HepG2 (cell line): ENCODE measurements around the gene PPP3CB. TPM values are rescaled to one million over a fixed set of nuclear protein-coding genes. Genes with fewer than 3 reads are reported as not detected.

Experiments used
- ATAC-seq: fragments of 200-7000 bp; cut with Tn5 transposase; 3 replicates; pipeline ENCODE4 v1.9.1; 2020; ENCODE audit warnings: mild to moderate bottlenecking, moderate library complexity
- BruUV-seq: library from RNA; stranded (reverse); fragments of 400-500 nt; replicated peaks from 2 replicates; lab custom pipeline; 2021; lab: Mats Ljungman, UMichigan
- CTCF ChIA-PET: fragments of 300-600 bp; formaldehyde crosslinking; extraction: SDS; loops from one replicate; lab custom pipeline; 2021; ENCODE audit warnings: low total read pairs, inconsistent platforms, low intra/inter-chr PET ratio; lab: Yijun Ruan, JAX
- POLR2A ChIA-PET: fragments of 350-600 bp; sonication (Branson Sonifier 250); formaldehyde crosslinking; loops from one replicate; lab custom pipeline; 2020; ENCODE audit warnings: antibody characterized with exemption, inconsistent platforms; lab: Yijun Ruan, JAX
- DNase-seq: peaks from one replicate; pipeline ENCODE4 v3.0.0-alpha.2; 2015; ENCODE audit warnings: low spot score
- FAIRE-seq: peaks from 3 replicates; lab custom pipeline; 2011; peaks lifted over from hg19 to GRCh38; lab: Jason Lieb, UNC
- H2AFZ ChIP-seq: one replicate; pipeline ENCODE4 v1.6.1; 2011; ENCODE audit warnings: low read length, inconsistent platforms
- H3K27ac ChIP-seq: fragments of 300-600 bp; 3 replicates; pipeline ENCODE4 v1.8.0; 2011; ENCODE audit warnings: mixed run types, mild to moderate bottlenecking, mixed read lengths, low read length, inconsistent platforms; ENCODE audit not compliant: insufficient read depth; ENCODE audit errors: extremely low read length
- H3K27me3 ChIP-seq, 2 experiments: fragments of 200-600 bp in 1 of 2; 2 replicates in 1 of 2; 3 replicates in 1 of 2; pipeline versions ENCODE4 v1.6.0 to v1.8.0; 2011; ENCODE audit warnings: low read length in 2 of 2, mild to moderate bottlenecking in 2 of 2, moderate library complexity in 2 of 2, inconsistent platforms in 1 of 2; ENCODE audit not compliant: insufficient read depth in 2 of 2, control insufficient read depth in 1 of 2
- H3K36me3 ChIP-seq, 2 experiments: fragments of 200-600 bp in 1 of 2; replicated peaks in 1 of 2; 2 replicates in 1 of 2; 3 replicates in 1 of 2; pipeline versions ENCODE4 v1.5.1 to v1.8.0; 2011; ENCODE audit warnings: low read length in 2 of 2, inconsistent platforms in 1 of 2; ENCODE audit not compliant: insufficient read depth in 2 of 2, control insufficient read depth in 1 of 2
- H3K4me1 ChIP-seq: 2 replicates; pipeline ENCODE4 v1.5.1; 2012; ENCODE audit warnings: low read length, inconsistent platforms; ENCODE audit not compliant: insufficient read depth
- H3K4me2 ChIP-seq: 2 replicates; pipeline ENCODE4 v1.6.0; 2011; ENCODE audit warnings: low read depth, low read length, inconsistent platforms
- H3K4me3 ChIP-seq, 3 experiments: fragments of 200-600 bp in 1 of 3; sonication (generic), shearing (Covaris generic) in 1 of 3; replicated peaks in 1 of 3; 2 replicates each; pipeline ENCODE4 v1.5.1; 2011 to 2016; ENCODE audit warnings: low read length in 3 of 3, inconsistent platforms in 2 of 3, low read depth in 2 of 3, mild to moderate bottlenecking in 2 of 3, control low read depth in 1 of 3, mixed read lengths in 1 of 3; ENCODE audit not compliant: insufficient read depth in 1 of 3
- H3K79me2 ChIP-seq: one replicate; pipeline ENCODE4 v1.6.1; 2011; ENCODE audit warnings: low read length, inconsistent platforms; ENCODE audit not compliant: insufficient read depth
- H3K9ac ChIP-seq: 2 replicates; pipeline ENCODE4 v1.6.0; 2011; ENCODE audit warnings: mild to moderate bottlenecking, low read depth, low read length, inconsistent platforms; ENCODE audit not compliant: insufficient read depth
- H3K9me3 ChIP-seq: 2 replicates; pipeline ENCODE4 v1.5.1; 2012; ENCODE audit warnings: mild to moderate bottlenecking, low read length
- H4K20me1 ChIP-seq: 2 replicates; pipeline ENCODE4 v1.6.0; 2011; ENCODE audit warnings: inconsistent platforms, mild to moderate bottlenecking, low read length, moderate library complexity; ENCODE audit not compliant: insufficient read depth
- ERF ChIP-seq: IDR thresholded peaks from 2 replicates; pipeline ENCODE4 v1.6.1; 2018; ENCODE audit warnings: missing biosample characterization, missing genetic modification reagents
- FOXM1 ChIP-seq: sonication (generic); formaldehyde crosslinking; IDR thresholded peaks from 2 replicates; pipeline ENCODE4 v1.5.0; 2020; ENCODE audit warnings: missing genetic modification reagents
- HOXD1 ChIP-seq: sonication (generic); formaldehyde crosslinking; IDR thresholded peaks from 2 replicates; pipeline ENCODE4 v1.5.0; 2020; ENCODE audit warnings: missing genetic modification reagents
- RAD51 ChIP-seq: fragments of 450-650 bp; IDR thresholded peaks from 2 replicates; pipeline ENCODE4 v1.6.1; 2016; ENCODE audit warnings: borderline replicate concordance
- ZBTB20 ChIP-seq: sonication (generic); formaldehyde crosslinking; IDR thresholded peaks from 2 replicates; pipeline ENCODE4 v1.8.1; 2023; ENCODE audit warnings: missing genetic modification reagents, low read depth, mild to moderate bottlenecking, borderline replicate concordance
- ZEB1 ChIP-seq: IDR thresholded peaks from 2 replicates; pipeline ENCODE4 v1.6.1; 2012; ENCODE audit warnings: mild to moderate bottlenecking, low read depth, inconsistent platforms; ENCODE audit not compliant: insufficient replicate concordance
- ZNF354B ChIP-seq: sonication (generic); formaldehyde crosslinking; IDR thresholded peaks from 2 replicates; pipeline ENCODE4 v1.8.0; 2022; ENCODE audit warnings: mild to moderate bottlenecking, missing genetic modification reagents
- ZNF367 ChIP-seq: sonication (generic); formaldehyde crosslinking; IDR thresholded peaks from 2 replicates; pipeline ENCODE4 v1.4.0; 2020; ENCODE audit warnings: missing genetic modification reagents, borderline replicate concordance
- ZNF432 ChIP-seq: sonication (generic); formaldehyde crosslinking; IDR thresholded peaks from 2 replicates; pipeline ENCODE4 v1.5.0; 2020; ENCODE audit warnings: missing genetic modification reagents, mild to moderate bottlenecking, borderline replicate concordance
- ZNF878 ChIP-seq: sonication (generic); formaldehyde crosslinking; IDR thresholded peaks from 2 replicates; pipeline ENCODE4 v1.8.1; 2023; ENCODE audit warnings: mild to moderate bottlenecking, missing genetic modification reagents, moderate library complexity
- ZSCAN12 ChIP-seq: sonication (generic); formaldehyde crosslinking; IDR thresholded peaks from 2 replicates; pipeline ENCODE4 v1.9.0; 2021; ENCODE audit warnings: mild to moderate bottlenecking, missing genetic modification reagents
- WGBS: methylation state at CpG from one replicate; pipeline ENCODE4 v1.1.6; 2017; ENCODE audit warnings: low lambda C conversion rate; 5-methylcytosine and 5-hydroxymethylcytosine counted together
- in situ Hi-C: cut with HindIII; loops from 2 replicates; pipeline ENCODE4 v1.10.0; 2017; ENCODE audit warnings: low pct_unique_long_range_greater_than_20kb; ENCODE audit not compliant: extremely low pct_ligation_motif_present
- intact Hi-C: fragments of 100-400 bp; cut with micrococcal nuclease; formaldehyde crosslinking; loops from one replicate; pipeline ENCODE4 v1.10.0; 2022; ENCODE audit not compliant: unreplicated experiment
- polyA plus RNA-seq, 8 experiments: library from polyadenylated mRNA; depleted of rRNA in 3 of 8; stranded (reverse) in 7 of 8; unstranded in 1 of 8; fragments of >200 nt; fragmentation: Illumina TruSeq in 4 of 8; extraction: Trizol in 4 of 8; gene quantifications; 2 replicates each; pipeline versions ENCODE4 v1.2.1 to v1.2.3, GENCODE V29; 2011 to 2016; ENCODE audit warnings: low read depth in 4 of 8, missing spikeins in 1 of 8, mixed read lengths in 1 of 8; ENCODE audit not compliant: insufficient read depth in 1 of 8
- total RNA-seq, 5 experiments: library from RNA; depleted of rRNA; stranded (reverse); fragments of >200 nt; fragmentation: Illumina TruSeq; extraction: Trizol; gene quantifications; 2 replicates each; pipeline ENCODE4 v1.2.3, GENCODE V29; 2016; ENCODE audit warnings: low read depth in 1 of 5
- TF ChIP-seq, protein P1 (sequence below): sonication (generic); formaldehyde crosslinking; IDR thresholded peaks from 2 replicates; pipeline ENCODE4 v1.4.0; 2020; ENCODE audit warnings: missing genetic modification reagents, borderline replicate concordance
- TF ChIP-seq, protein P2 (sequence below): sonication (generic); formaldehyde crosslinking; IDR thresholded peaks from 2 replicates; pipeline ENCODE4 v1.8.0; 2022; ENCODE audit warnings: mild to moderate bottlenecking, missing genetic modification reagents
- TF ChIP-seq, protein P3 (sequence below): sonication (generic); formaldehyde crosslinking; IDR thresholded peaks from 2 replicates; pipeline ENCODE4 v1.8.0; 2022; ENCODE audit warnings: mild to moderate bottlenecking, missing genetic modification reagents, borderline replicate concordance
- TF ChIP-seq, protein P4 (sequence below): sonication (generic); formaldehyde crosslinking; IDR thresholded peaks from 2 replicates; pipeline ENCODE4 v1.4.0; 2020; ENCODE audit warnings: missing genetic modification reagents
- TF ChIP-seq, protein P5 (sequence below): sonication (generic); formaldehyde crosslinking; IDR thresholded peaks from 2 replicates; pipeline ENCODE4 v1.4.0; 2020; ENCODE audit warnings: missing genetic modification reagents

Gene PPP3CB
- total and polyA plus RNA-seq, 2 of the 13 experiments (the other 11 are each of a cell fraction or from before 2014, with no cell fraction given) = 8.7 to 11.4 TPM

DNA sequence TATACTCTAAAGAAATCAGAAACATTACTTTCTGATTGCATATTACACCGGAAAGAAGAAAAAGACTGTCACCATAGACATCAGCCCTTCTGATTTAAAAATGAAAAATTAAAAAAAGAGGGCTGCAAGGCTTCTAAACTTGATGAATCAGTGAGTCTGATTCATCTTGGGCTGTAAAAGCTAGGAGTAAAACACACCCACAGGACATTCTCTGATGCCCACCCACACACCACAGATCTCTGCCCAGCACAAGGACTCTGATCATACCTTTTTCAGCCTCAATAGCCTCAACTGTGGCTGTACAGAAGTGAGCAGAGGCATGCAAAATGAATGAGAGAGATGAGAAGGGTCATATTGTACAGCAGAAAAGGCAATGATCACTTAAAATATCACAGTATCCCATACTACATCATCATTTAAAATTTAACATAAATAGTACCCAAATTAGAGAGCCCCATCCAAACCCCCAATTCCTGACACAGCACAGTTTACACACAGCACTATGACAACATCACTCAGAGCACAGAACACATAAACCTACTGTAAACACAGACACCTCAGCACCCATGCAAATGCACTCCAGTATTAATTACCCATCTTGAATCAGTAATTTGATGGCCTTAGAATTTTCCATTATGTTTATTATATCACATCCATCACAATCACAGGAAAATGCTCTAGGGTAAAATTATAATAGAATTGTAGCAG is 56.1 kb downstream of the PPP3CB start:
- in situ Hi-C loops = no loop called here
- Histone ChIP-seq H2AFZ (no peak overlapping the region), H3K27ac (no peak overlapping the region), H3K4me3 (no peak overlapping the region), H3K36me3 (peaks cover 7 to 15% of the 10 kb centered on the region in 2 experiments), H3K27me3 (no peaks in the 10 kb centered on the region), H3K9me3 (no peaks in the 10 kb centered on the region), H4K20me1 (no peaks in the 10 kb centered on the region), H3K4me2 (no peak overlapping the region), H3K9ac (no peak overlapping the region), H3K79me2 (no peaks in the 10 kb centered on the region), H3K4me1 (no peaks in the 10 kb centered on the region)
- BruUV-seq = no TSS peak
- POLR2A ChIA-PET = no interaction called here
- 96% methylated on average over 1 of the region's 1 CpG for WGBS
- no peak for ATAC-seq
- FAIRE-seq = no peak
- intact Hi-C loops = no loop called here
- no peak for DNase-seq
- CTCF ChIA-PET = no interaction called here
- no peak for TF ChIP-seq ZEB1
- TF ChIP-seq ZNF367 = no peak
- TF ChIP-seq, protein P1, sequence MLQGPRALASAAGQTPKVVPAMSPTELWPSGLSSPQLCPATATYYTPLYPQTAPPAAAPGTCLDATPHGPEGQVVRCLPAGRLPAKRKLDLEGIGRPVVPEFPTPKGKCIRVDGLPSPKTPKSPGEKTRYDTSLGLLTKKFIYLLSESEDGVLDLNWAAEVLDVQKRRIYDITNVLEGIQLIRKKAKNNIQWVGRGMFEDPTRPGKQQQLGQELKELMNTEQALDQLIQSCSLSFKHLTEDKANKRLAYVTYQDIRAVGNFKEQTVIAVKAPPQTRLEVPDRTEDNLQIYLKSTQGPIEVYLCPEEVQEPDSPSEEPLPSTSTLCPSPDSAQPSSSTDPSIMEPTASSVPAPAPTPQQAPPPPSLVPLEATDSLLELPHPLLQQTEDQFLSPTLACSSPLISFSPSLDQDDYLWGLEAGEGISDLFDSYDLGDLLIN (CRISPR knock-in tag) = no peak
- TF ChIP-seq ZBTB20 (CRISPR knock-in tag) = no peak
- no peak for TF ChIP-seq ZNF878
- TF ChIP-seq, protein P2, sequence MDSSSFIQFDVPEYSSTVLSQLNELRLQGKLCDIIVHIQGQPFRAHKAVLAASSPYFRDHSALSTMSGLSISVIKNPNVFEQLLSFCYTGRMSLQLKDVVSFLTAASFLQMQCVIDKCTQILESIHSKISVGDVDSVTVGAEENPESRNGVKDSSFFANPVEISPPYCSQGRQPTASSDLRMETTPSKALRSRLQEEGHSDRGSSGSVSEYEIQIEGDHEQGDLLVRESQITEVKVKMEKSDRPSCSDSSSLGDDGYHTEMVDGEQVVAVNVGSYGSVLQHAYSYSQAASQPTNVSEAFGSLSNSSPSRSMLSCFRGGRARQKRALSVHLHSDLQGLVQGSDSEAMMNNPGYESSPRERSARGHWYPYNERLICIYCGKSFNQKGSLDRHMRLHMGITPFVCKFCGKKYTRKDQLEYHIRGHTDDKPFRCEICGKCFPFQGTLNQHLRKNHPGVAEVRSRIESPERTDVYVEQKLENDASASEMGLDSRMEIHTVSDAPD = no peak
- TF ChIP-seq ZNF432 (CRISPR knock-in tag) = no peak
- no peak for TF ChIP-seq ZNF354B (CRISPR knock-in tag)
- TF ChIP-seq, protein P3, sequence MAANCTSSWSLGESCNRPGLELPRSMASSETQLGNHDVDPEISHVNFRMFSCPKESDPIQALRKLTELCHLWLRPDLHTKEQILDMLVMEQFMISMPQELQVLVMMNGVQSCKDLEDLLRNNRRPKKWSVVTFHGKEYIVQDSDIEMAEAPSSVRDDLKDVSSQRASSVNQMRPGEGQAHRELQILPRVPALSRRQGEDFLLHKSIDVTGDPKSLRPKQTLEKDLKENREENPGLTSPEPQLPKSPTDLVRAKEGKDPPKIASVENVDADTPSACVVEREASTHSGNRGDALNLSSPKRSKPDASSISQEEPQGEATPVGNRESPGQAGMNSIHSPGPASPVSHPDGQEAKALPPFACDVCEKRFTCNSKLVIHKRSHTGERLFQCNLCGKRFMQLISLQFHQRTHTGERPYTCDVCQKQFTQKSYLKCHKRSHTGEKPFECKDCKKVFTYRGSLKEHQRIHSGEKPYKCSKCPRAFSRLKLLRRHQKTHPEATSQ = no peak
- TF ChIP-seq, protein P4, sequence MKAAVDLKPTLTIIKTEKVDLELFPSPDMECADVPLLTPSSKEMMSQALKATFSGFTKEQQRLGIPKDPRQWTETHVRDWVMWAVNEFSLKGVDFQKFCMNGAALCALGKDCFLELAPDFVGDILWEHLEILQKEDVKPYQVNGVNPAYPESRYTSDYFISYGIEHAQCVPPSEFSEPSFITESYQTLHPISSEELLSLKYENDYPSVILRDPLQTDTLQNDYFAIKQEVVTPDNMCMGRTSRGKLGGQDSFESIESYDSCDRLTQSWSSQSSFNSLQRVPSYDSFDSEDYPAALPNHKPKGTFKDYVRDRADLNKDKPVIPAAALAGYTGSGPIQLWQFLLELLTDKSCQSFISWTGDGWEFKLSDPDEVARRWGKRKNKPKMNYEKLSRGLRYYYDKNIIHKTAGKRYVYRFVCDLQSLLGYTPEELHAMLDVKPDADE = no peak
- no peak for TF ChIP-seq RAD51
- TF ChIP-seq HOXD1 (CRISPR knock-in tag) = no peak
- TF ChIP-seq ZSCAN12 (CRISPR knock-in tag) = no peak
- no peak for TF ChIP-seq ERF (CRISPR knock-in tag)
- TF ChIP-seq, protein P5, sequence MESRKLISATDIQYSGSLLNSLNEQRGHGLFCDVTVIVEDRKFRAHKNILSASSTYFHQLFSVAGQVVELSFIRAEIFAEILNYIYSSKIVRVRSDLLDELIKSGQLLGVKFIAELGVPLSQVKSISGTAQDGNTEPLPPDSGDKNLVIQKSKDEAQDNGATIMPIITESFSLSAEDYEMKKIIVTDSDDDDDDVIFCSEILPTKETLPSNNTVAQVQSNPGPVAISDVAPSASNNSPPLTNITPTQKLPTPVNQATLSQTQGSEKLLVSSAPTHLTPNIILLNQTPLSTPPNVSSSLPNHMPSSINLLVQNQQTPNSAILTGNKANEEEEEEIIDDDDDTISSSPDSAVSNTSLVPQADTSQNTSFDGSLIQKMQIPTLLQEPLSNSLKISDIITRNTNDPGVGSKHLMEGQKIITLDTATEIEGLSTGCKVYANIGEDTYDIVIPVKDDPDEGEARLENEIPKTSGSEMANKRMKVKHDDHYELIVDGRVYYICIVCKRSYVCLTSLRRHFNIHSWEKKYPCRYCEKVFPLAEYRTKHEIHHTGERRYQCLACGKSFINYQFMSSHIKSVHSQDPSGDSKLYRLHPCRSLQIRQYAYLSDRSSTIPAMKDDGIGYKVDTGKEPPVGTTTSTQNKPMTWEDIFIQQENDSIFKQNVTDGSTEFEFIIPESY (CRISPR knock-in tag) = no peak
- TF ChIP-seq FOXM1 (CRISPR knock-in tag) = no peak
